Measurements from ENCODE around the gene ALMS1.

DNA sequence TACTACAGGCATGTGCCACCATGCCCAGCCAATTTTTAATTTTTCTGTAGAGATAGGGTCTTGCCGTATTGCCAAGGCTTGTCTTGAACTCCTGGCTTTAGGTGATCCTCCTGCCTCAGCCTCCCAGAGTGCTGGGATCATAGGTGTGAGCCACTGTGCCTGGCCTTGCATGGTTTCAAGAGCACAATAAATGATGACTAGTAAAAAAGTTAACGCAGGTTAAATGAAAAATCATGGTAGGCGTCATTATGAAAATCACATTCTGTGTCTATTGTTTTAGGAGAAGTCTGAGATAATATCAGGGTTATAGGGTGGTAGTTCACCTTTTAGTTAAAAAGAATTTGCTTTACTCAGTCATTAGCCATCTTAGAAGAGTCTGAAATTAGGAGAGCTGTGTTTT lies 38.3 kb downstream of the ALMS1 start:
- TF ChIP-seq, protein P1, sequence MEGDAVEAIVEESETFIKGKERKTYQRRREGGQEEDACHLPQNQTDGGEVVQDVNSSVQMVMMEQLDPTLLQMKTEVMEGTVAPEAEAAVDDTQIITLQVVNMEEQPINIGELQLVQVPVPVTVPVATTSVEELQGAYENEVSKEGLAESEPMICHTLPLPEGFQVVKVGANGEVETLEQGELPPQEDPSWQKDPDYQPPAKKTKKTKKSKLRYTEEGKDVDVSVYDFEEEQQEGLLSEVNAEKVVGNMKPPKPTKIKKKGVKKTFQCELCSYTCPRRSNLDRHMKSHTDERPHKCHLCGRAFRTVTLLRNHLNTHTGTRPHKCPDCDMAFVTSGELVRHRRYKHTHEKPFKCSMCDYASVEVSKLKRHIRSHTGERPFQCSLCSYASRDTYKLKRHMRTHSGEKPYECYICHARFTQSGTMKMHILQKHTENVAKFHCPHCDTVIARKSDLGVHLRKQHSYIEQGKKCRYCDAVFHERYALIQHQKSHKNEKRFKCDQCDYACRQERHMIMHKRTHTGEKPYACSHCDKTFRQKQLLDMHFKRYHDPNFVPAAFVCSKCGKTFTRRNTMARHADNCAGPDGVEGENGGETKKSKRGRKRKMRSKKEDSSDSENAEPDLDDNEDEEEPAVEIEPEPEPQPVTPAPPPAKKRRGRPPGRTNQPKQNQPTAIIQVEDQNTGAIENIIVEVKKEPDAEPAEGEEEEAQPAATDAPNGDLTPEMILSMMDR (IDR thresholded peaks at IDR 0.05), result no peak
- no peak for TF ChIP-seq POLR2A (IDR thresholded peaks at IDR 0.05)
- no peak for TF ChIP-seq EP300 (IDR thresholded peaks at IDR 0.05)
